Activated T-cell treated with anti-CD3 and anti-CD28 coated beads, Interleukin-2, amount 50 U/mL, for 1 hour (primary cell): Measurements from ENCODE around the gene SOD1.
"Not testable (repeated sequence)": the region's sequence is repeated elsewhere in the genome, so short reads cannot be mapped to it uniquely, and the experiment has no call there.

Experiments
- DNase-seq: peaks from one replicate; pipeline ENCODE4 v3.0.0-alpha.2; 2020

SOD1 gene

GRCh38 chr21:31656199-31657095 is 3.0 kb upstream of the SOD1 start:
- no peak for DNase-seq

- no peak for DNase-seq
These were observed 1.4 kb upstream of the SOD1 start for GRCh38 chr21:31658053-31658452.

- no peak for DNase-seq
These were observed 282 bp upstream of the SOD1 start for GRCh38 chr21:31659286-31659535.

GRCh38 chr21:31660259-31660565 is 719 bp downstream of the SOD1 start:
- no peak for DNase-seq

GRCh38 chr21:31660591-31660990 is 1.1 kb downstream of the SOD1 start:
- DNase-seq, result no peak

GRCh38 chr21:31663584-31664249 is 4.2 kb downstream of the SOD1 start:
- DNase-seq, result no peak

- no peak for DNase-seq
These were observed 5.9 kb downstream of the SOD1 start for GRCh38 chr21:31665397-31665796.

GRCh38 chr21:31665869-31666268 is 6.4 kb downstream of the SOD1 start:
- not testable (repeated sequence) for DNase-seq

- no peak for DNase-seq
These were observed 7.0 kb downstream of the SOD1 start for GRCh38 chr21:31666445-31667010.

- no peak for DNase-seq
These were observed 7.6 kb downstream of the SOD1 start for GRCh38 chr21:31667132-31667531.

- DNase-seq, result no peak
These were observed 8.1 kb downstream of the SOD1 start for GRCh38 chr21:31667639-31668038.

- DNase-seq, result no peak
These were observed 9.4 kb downstream of the SOD1 start for GRCh38 chr21:31668651-31669491.

- no peak for DNase-seq
These were observed 10.6 kb downstream of the SOD1 start for GRCh38 chr21:31670070-31670469.

GRCh38 chr21:31671146-31671716 is 11.7 kb downstream of the SOD1 start:
- no peak for DNase-seq

- DNase-seq, result no peak
These were observed 12.4 kb downstream of the SOD1 start for GRCh38 chr21:31671931-31672330.

- DNase-seq, result no peak
These were observed 13.9 kb downstream of the SOD1 start for GRCh38 chr21:31673321-31673912.

GRCh38 chr21:31675318-31675717 is 15.8 kb downstream of the SOD1 start:
- DNase-seq, result no peak

- DNase-seq, result no peak
These were observed 16.5 kb downstream of the SOD1 start for GRCh38 chr21:31675960-31676359.

GRCh38 chr21:31677047-31677446 is 17.6 kb downstream of the SOD1 start:
- no peak for DNase-seq

GRCh38 chr21:31678478-31678877 is 19.0 kb downstream of the SOD1 start:
- no peak for DNase-seq

- no peak for DNase-seq
These were observed 23.1 kb downstream of the SOD1 start for GRCh38 chr21:31682620-31683019.

GRCh38 chr21:31683029-31683428 is 23.5 kb downstream of the SOD1 start:
- no peak for DNase-seq

GRCh38 chr21:31684918-31685317 is 25.4 kb downstream of the SOD1 start:
- DNase-seq, result no peak
